HepG2 (cell line): ENCODE results near the gene ACOXL. TPM values are rescaled to one million over a fixed set of nuclear protein-coding genes. Genes with fewer than 3 reads are reported as not detected.

ENCODE experiments used
- CEBPZ ChIP-seq: IDR thresholded peaks from 2 replicates; pipeline ENCODE4 v1.6.1; 2012; ENCODE audit warnings: low read length, improper control_type of control experiment
- NR2F1 ChIP-seq, 2 experiments: fragments of 450-650 bp in 1 of 2; formaldehyde crosslinking in 1 of 2; IDR thresholded peaks; 2 replicates each; pipeline versions ENCODE4 v1.5.0 to v1.6.1; 2016 to 2020; ENCODE audit warnings: mild to moderate bottlenecking in 1 of 2, missing compliant biosample characterization in 1 of 2, missing genetic modification reagents in 1 of 2, moderate library complexity in 1 of 2
- SNAPC4 ChIP-seq: sonication (generic); formaldehyde crosslinking; IDR thresholded peaks from 2 replicates; pipeline ENCODE4 v1.4.0; 2020; ENCODE audit warnings: mild to moderate bottlenecking, missing genetic modification reagents
- ZNF513 ChIP-seq: sonication (generic); formaldehyde crosslinking; conservative IDR thresholded peaks from 2 replicates; pipeline ENCODE4 v1.5.0; 2020; ENCODE audit warnings: missing genetic modification reagents
- ZSCAN25 ChIP-seq: sonication (generic); formaldehyde crosslinking; IDR thresholded peaks from 2 replicates; pipeline ENCODE4 v1.8.0; 2022; ENCODE audit warnings: mild to moderate bottlenecking, missing genetic modification reagents
- polyA plus RNA-seq, 8 experiments: library from polyadenylated mRNA; depleted of rRNA in 3 of 8; stranded (reverse) in 7 of 8; unstranded in 1 of 8; fragments of >200 nt; fragmentation: Illumina TruSeq in 4 of 8; extraction: Trizol in 4 of 8; gene quantifications; 2 replicates each; pipeline versions ENCODE4 v1.2.1 to v1.2.3, GENCODE V29; 2011 to 2016; ENCODE audit warnings: low read depth in 4 of 8, missing spikeins in 1 of 8, mixed read lengths in 1 of 8; ENCODE audit not compliant: insufficient read depth in 1 of 8
- total RNA-seq, 5 experiments: library from RNA; depleted of rRNA; stranded (reverse); fragments of >200 nt; fragmentation: Illumina TruSeq; extraction: Trizol; gene quantifications; 2 replicates each; pipeline ENCODE4 v1.2.3, GENCODE V29; 2016; ENCODE audit warnings: low read depth in 1 of 5
- TF ChIP-seq, protein P1 (sequence below): sonication (generic); formaldehyde crosslinking; IDR thresholded peaks from one replicate; pipeline ENCODE4 v1.5.1; 2020; ENCODE audit warnings: mild to moderate bottlenecking, missing genetic modification reagents; ENCODE audit errors: not compliant biosample characterization
- TF ChIP-seq, protein P2 (sequence below): IDR thresholded peaks from 2 replicates; pipeline ENCODE4 v1.6.1; 2016; ENCODE audit warnings: missing biosample characterization, missing genetic modification reagents, low read depth

The ACOXL gene
- total and polyA plus RNA-seq, 2 of the 13 experiments (the other 11 are each of a cell fraction or from before 2014, with no cell fraction given): not detected

DNA sequence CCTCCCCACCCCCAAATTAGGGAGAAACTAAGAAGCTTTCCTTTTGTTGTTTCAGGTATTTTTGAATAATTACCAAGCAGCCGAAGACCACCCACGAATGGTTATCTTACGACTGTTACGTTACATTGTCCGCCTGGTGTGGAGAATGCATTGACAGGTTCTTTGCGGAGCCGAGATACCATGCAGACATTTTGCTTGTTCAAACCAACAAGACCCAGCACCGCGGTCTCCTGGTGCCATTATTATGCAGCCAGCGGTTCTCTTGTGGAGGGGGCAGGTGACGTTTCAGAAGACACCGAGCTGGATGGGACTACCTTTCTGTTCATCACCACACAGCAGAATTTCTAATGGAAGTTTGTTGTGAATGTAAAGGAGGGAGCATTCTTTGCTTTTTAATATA lies 431.7 kb downstream of the ACOXL start (continued):
- TF ChIP-seq, protein P1, sequence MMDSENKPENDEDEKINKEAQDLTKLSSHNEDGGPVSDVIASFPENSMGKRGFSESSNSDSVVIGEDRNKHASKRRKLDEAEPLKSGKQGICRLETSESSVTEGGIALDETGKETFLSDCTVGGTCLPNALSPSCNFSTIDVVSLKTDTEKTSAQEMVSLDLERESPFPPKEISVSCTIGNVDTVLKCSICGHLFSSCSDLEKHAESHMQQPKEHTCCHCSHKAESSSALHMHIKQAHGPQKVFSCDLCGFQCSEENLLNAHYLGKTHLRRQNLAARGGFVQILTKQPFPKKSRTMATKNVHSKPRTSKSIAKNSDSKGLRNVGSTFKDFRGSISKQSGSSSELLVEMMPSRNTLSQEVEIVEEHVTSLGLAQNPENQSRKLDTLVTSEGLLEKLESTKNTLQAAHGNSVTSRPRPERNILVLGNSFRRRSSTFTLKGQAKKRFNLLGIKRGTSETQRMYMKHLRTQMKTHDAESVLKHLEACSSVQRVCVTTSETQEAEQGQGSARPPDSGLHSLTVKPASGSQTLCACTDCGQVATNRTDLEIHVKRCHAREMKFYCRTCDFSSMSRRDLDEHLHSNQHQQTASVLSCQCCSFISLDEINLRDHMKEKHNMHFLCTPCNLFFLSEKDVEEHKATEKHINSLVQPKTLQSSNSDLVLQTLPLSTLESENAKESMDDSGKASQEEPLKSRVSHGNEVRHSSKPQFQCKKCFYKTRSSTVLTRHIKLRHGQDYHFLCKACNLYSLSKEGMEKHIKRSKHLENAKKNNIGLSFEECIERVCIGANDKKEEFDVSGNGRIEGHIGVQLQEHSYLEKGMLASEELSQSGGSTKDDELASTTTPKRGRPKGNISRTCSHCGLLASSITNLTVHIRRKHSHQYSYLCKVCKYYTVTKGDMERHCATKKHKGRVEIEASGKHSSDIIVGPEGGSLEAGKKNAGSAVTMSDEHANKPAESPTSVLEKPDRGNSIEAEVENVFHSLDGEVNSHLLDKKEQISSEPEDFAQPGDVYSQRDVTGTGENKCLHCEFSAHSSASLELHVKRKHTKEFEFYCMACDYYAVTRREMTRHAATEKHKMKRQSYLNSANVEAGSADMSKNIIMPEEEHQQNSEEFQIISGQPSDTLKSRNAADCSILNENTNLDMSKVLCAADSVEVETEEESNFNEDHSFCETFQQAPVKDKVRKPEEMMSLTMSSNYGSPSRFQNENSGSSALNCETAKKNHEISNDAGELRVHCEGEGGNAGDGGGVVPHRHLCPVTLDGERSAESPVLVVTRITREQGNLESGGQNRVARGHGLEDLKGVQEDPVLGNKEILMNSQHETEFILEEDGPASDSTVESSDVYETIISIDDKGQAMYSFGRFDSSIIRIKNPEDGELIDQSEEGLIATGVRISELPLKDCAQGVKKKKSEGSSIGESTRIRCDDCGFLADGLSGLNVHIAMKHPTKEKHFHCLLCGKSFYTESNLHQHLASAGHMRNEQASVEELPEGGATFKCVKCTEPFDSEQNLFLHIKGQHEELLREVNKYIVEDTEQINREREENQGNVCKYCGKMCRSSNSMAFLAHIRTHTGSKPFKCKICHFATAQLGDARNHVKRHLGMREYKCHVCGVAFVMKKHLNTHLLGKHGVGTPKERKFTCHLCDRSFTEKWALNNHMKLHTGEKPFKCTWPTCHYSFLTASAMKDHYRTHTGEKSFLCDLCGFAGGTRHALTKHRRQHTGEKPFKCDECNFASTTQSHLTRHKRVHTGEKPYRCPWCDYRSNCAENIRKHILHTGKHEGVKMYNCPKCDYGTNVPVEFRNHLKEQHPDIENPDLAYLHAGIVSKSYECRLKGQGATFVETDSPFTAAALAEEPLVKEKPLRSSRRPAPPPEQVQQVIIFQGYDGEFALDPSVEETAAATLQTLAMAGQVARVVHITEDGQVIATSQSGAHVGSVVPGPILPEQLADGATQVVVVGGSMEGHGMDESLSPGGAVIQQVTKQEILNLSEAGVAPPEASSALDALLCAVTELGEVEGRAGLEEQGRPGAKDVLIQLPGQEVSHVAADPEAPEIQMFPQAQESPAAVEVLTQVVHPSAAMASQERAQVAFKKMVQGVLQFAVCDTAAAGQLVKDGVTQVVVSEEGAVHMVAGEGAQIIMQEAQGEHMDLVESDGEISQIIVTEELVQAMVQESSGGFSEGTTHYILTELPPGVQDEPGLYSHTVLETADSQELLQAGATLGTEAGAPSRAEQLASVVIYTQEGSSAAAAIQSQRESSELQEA (CRISPR knock-in tag): no peak
- TF ChIP-seq CEBPZ: no peak
- TF ChIP-seq SNAPC4 (CRISPR knock-in tag): no peak
- TF ChIP-seq NR2F1 (CRISPR knock-in tag; IDR thresholded peaks at IDR 0.05): no peak
- TF ChIP-seq ZNF513 (CRISPR knock-in tag): no peak
- TF ChIP-seq, protein P2, sequence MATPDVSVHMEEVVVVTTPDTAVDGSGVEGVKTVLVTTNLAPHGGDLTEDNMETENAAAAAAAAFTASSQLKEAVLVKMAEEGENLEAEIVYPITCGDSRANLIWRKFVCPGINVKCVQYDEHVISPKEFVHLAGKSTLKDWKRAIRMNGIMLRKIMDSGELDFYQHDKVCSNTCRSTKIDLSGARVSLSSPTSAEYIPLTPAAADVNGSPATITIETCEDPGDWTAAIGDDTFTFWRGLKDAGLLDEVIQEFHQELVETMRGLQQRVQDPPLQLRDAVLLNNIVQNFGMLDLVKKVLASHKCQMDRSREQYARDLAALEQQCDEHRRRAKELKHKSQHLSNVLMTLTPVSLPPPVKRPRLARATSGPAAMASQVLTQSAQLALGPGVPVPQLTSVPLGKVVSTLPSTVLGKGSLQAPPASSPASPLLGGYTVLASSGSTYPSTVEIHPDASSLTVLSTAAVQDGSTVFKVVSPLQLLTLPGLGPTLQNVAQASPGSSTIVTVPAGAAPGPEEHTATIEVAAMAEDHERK (CRISPR knock-in tag): no peak
- no peak for TF ChIP-seq ZSCAN25 (CRISPR knock-in tag)
